HG03135 (cell line): ENCODE data around the gene SLC25A41.
"Not testable (repeated sequence)": the region's sequence is repeated elsewhere in the genome, so short reads cannot be mapped to it uniquely, and the experiment has no call there.

Experiments
- ATAC-seq: cut with Tn5 transposase; IDR thresholded peaks from one replicate; pipeline ENCODE4 v1.9.1; 2021; ENCODE audit warnings: mild to moderate bottlenecking, moderate library complexity; ENCODE audit not compliant: unreplicated experiment

The SLC25A41 gene

GRCh38 chr19:6412447-6413091 lies 21.0 kb downstream of the SLC25A41 start:
- ATAC-seq = no peak

- ATAC-seq = no peak
These were observed 21.5 kb downstream of the SLC25A41 start for GRCh38 chr19:6412061-6412446.

GRCh38 chr19:6409346-6409745 lies 24.2 kb downstream of the SLC25A41 start:
- ATAC-seq = no peak

GRCh38 chr19:6406401-6406800 lies 27.2 kb downstream of the SLC25A41 start:
- ATAC-seq = no peak

- no peak for ATAC-seq
These were observed 30.5 kb downstream of the SLC25A41 start for GRCh38 chr19:6402837-6403608.

GRCh38 chr19:6402058-6402457 lies 31.5 kb downstream of the SLC25A41 start:
- ATAC-seq = no peak

- ATAC-seq = not testable (repeated sequence)
These were observed 33.3 kb downstream of the SLC25A41 start for GRCh38 chr19:6400062-6400944.

- ATAC-seq = no peak
These were observed 37.3 kb downstream of the SLC25A41 start for GRCh38 chr19:6396305-6396704.

- no peak for ATAC-seq
These were observed 38.7 kb downstream of the SLC25A41 start for GRCh38 chr19:6394831-6395230.

GRCh38 chr19:6393983-6394412 lies 39.6 kb downstream of the SLC25A41 start:
- ATAC-seq = no peak

- ATAC-seq = peak; percentile 77
These were observed 40.2 kb downstream of the SLC25A41 start, which contains the start of gene GTF2F1 for GRCh38 chr19:6393074-6393982. TSS of gene GTF2F1 (minus strand) at chr19:6393164. CDS start at chr19:6392995, 169 bp downstream.

GRCh38 chr19:6392221-6393073 lies 41.1 kb downstream of the SLC25A41 start:
- ATAC-seq = peak; percentile 17

- ATAC-seq = no peak
These were observed 46.2 kb downstream of the SLC25A41 start for GRCh38 chr19:6387372-6387771.

GRCh38 chr19:6384381-6384780 lies 49.2 kb downstream of the SLC25A41 start:
- no peak for ATAC-seq

GRCh38 chr19:6383188-6383587 lies 50.4 kb downstream of the SLC25A41 start:
- ATAC-seq = no peak

- no peak for ATAC-seq
These were observed 52.4 kb downstream of the SLC25A41 start for GRCh38 chr19:6381030-6381750.

- no peak for ATAC-seq
These were observed 53.8 kb downstream of the SLC25A41 start for GRCh38 chr19:6379744-6380143.

GRCh38 chr19:6378486-6378885 lies 55.1 kb downstream of the SLC25A41 start:
- ATAC-seq = no peak

GRCh38 chr19:6378041-6378440 lies 55.5 kb downstream of the SLC25A41 start:
- no peak for ATAC-seq
